Glomerular visceral epithelial cell (primary cell): ENCODE data around the gene FGGY.

Source experiments
- DNase-seq: peaks from one replicate; pipeline ENCODE4 v3.0.0-alpha.2; 2016; ENCODE audit errors: extremely low spot score

The FGGY gene

GRCh38 chr1:59678040-59678439 lies 381.1 kb downstream of the FGGY start:
- peak; percentile 19 for DNase-seq

GRCh38 chr1:59678493-59679228 lies 381.8 kb downstream of the FGGY start:
- DNase-seq, result peak; percentile 98

- no peak for DNase-seq
These were observed 383.1 kb downstream of the FGGY start for GRCh38 chr1:59680044-59680443.

GRCh38 chr1:59682396-59683080 lies 385.6 kb downstream of the FGGY start:
- DNase-seq, result no peak

- DNase-seq, result no peak
These were observed 386.3 kb downstream of the FGGY start for GRCh38 chr1:59683197-59683596.

GRCh38 chr1:59684698-59685097 lies 387.8 kb downstream of the FGGY start:
- DNase-seq, result no peak

GRCh38 chr1:59685101-59685500 lies 388.2 kb downstream of the FGGY start:
- no peak for DNase-seq

- no peak for DNase-seq
These were observed 388.8 kb downstream of the FGGY start for GRCh38 chr1:59685666-59686065.

GRCh38 chr1:59686170-59686569 lies 389.3 kb downstream of the FGGY start:
- DNase-seq, result no peak

GRCh38 chr1:59686574-59686973 lies 389.7 kb downstream of the FGGY start:
- DNase-seq, result no peak

GRCh38 chr1:59687081-59687480 lies 390.2 kb downstream of the FGGY start:
- DNase-seq, result no peak

GRCh38 chr1:59688976-59689375 lies 392.1 kb downstream of the FGGY start:
- DNase-seq, result no peak

- DNase-seq, result no peak
These were observed 392.8 kb downstream of the FGGY start for GRCh38 chr1:59689730-59690129.

GRCh38 chr1:59690171-59690930 lies 393.5 kb downstream of the FGGY start:
- DNase-seq, result no peak

- no peak for DNase-seq
These were observed 394.4 kb downstream of the FGGY start for GRCh38 chr1:59691261-59691660.

- no peak for DNase-seq
These were observed 395.7 kb downstream of the FGGY start for GRCh38 chr1:59692591-59692990.

GRCh38 chr1:59693406-59693805 lies 396.5 kb downstream of the FGGY start:
- no peak for DNase-seq

- DNase-seq, result no peak
These were observed 398.4 kb downstream of the FGGY start for GRCh38 chr1:59695252-59695651.

- no peak for DNase-seq
These were observed 399.7 kb downstream of the FGGY start for GRCh38 chr1:59696421-59697115.

- DNase-seq, result no peak
These were observed 400.4 kb downstream of the FGGY start for GRCh38 chr1:59697150-59697800.

- DNase-seq, result no peak
These were observed 401.5 kb downstream of the FGGY start for GRCh38 chr1:59698386-59698785.
